ENCODE measurements around the gene BRMS1L.

Gene BRMS1L

DNA sequence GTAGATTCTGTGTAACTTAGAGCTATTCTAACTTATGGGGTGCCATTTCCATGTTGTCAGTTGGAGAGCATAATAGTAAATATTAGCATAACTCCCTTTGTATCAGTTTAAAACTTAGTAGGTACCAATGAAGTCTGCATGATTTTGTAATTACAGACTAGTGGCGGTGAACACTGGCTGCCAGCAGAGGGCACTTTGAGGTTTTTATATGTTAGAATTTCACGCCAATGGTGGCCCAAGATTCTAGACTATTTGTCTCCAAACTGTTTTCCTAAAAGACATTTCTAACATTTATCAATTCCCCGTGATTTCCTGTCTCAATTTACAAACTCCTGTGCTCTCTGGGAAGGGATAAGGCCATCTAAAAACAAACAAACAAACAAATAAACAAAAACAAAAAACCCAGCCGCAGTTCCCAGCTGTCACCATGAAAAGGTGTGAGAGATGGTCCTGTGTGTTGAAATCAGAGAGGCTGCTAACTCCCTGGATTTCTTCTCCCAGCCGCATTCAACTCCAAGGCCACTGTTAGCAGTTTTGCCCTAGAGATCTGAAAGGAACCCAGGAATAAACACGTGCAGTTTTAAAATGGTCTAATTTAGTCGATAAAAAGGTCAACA is 57.6 kb downstream of the BRMS1L start:
- H3K4me3 ChIP-seq (ENCODE audit: low read depth, low read length, poor library complexity, severe bottlenecking) = no peak overlapping the region
- no peak overlapping the region for H3K27ac ChIP-seq (ENCODE audit: low read depth, low read length, poor library complexity, severe bottlenecking)
- no peak for TF ChIP-seq EZH2 (IDR thresholded peaks at IDR 0.05; ENCODE audit: borderline replicate concordance, low read length)
- TF ChIP-seq, protein P1, sequence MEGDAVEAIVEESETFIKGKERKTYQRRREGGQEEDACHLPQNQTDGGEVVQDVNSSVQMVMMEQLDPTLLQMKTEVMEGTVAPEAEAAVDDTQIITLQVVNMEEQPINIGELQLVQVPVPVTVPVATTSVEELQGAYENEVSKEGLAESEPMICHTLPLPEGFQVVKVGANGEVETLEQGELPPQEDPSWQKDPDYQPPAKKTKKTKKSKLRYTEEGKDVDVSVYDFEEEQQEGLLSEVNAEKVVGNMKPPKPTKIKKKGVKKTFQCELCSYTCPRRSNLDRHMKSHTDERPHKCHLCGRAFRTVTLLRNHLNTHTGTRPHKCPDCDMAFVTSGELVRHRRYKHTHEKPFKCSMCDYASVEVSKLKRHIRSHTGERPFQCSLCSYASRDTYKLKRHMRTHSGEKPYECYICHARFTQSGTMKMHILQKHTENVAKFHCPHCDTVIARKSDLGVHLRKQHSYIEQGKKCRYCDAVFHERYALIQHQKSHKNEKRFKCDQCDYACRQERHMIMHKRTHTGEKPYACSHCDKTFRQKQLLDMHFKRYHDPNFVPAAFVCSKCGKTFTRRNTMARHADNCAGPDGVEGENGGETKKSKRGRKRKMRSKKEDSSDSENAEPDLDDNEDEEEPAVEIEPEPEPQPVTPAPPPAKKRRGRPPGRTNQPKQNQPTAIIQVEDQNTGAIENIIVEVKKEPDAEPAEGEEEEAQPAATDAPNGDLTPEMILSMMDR (IDR thresholded peaks at IDR 0.05; ENCODE audit: low read length) = peak; percentile 80
- no peak overlapping the region for H3K9ac ChIP-seq (ENCODE audit: low read length)
- no peaks in the 10 kb centered on the region for H4K20me1 ChIP-seq (ENCODE audit: insufficient read depth, low read length)
- H2AFZ ChIP-seq (ENCODE audit: low read length) = no peak overlapping the region
- H3K4me2 ChIP-seq (ENCODE audit: low read length) = no peak overlapping the region
- no peaks in the 10 kb centered on the region for H3K9me3 ChIP-seq (ENCODE audit: low read length)
- H3K27me3 ChIP-seq (ENCODE audit: insufficient read depth, low read length) = no peaks in the 10 kb centered on the region
- H3K9me2 ChIP-seq (ENCODE audit: low read depth, low read length) = no peaks in the 10 kb centered on the region
- H3K36me3 ChIP-seq (ENCODE audit: insufficient read depth, low read length) = no peaks in the 10 kb centered on the region
- no peaks in the 10 kb centered on the region for H3F3A ChIP-seq (ENCODE audit: insufficient read depth, low read length)
- no peaks in the 10 kb centered on the region for H3K79me2 ChIP-seq (ENCODE audit: insufficient read depth, low read length)
- H3K4me1 ChIP-seq (ENCODE audit: insufficient read depth, low read length, severe bottlenecking) = no peaks in the 10 kb centered on the region

DNA sequence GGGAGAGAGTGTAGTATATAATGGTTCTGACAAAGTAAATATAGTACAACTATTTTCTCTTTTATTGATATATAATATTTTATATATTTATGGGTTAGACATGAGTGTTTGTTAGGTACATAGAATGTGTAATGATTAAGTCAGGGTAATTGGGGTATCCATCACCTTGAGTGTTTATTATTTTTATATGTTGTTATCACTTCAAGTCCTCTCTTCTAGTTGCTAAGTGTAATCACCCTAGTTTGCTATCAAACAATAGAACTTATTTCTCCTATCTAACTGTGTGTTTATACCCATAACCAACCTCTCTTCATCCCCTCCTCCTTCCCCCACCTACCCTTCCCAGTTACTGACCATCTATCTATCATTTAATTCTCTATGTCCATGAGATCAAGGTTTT is 64.2 kb downstream of the BRMS1L start:
- TF ChIP-seq, protein P1 (IDR thresholded peaks at IDR 0.05; ENCODE audit: low read length) = no peak
- TF ChIP-seq EZH2 (IDR thresholded peaks at IDR 0.05; ENCODE audit: borderline replicate concordance, low read length) = no peak

DNA sequence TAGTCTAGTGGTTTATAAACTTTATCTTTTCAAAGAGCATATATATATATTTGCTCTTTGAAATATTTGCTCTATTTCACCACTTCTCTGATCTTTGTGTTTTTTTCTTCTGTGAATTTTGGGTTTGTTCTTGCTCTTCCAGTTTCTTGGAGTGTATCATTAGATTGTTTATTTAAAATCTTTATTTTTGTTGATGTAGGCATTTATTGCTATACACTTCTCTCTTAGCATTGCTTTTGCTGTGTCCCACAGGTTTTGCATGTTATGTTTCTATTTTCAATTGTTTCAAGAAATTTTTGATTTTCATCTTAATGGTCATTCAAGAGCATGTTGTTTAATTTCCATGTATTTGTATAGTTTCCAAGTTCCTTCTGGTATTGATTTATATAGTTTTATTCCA is 69.1 kb downstream of the BRMS1L start:
- TF ChIP-seq, protein P1 (IDR thresholded peaks at IDR 0.05; ENCODE audit: low read length) = no peak
- TF ChIP-seq EZH2 (IDR thresholded peaks at IDR 0.05; ENCODE audit: borderline replicate concordance, low read length) = no peak
- Histone ChIP-seq H2AFZ (ENCODE audit: low read length) (no peak overlapping the region), H4K20me1 (ENCODE audit: insufficient read depth, low read length) (no peaks in the 10 kb centered on the region), H3K9me3 (ENCODE audit: low read length) (no peaks in the 10 kb centered on the region), H3K4me2 (ENCODE audit: low read length) (no peak overlapping the region), H3K27me3 (ENCODE audit: insufficient read depth, low read length) (no peaks in the 10 kb centered on the region), H3K9me2 (ENCODE audit: low read depth, low read length) (no peaks in the 10 kb centered on the region), H3F3A (ENCODE audit: insufficient read depth, low read length) (no peaks in the 10 kb centered on the region), H3K36me3 (ENCODE audit: insufficient read depth, low read length) (no peaks in the 10 kb centered on the region), H3K4me1 (ENCODE audit: insufficient read depth, low read length, severe bottlenecking) (no peaks in the 10 kb centered on the region), H3K79me2 (ENCODE audit: insufficient read depth, low read length) (no peaks in the 10 kb centered on the region), H3K4me3 (ENCODE audit: low read depth, low read length, poor library complexity, severe bottlenecking) (no peak overlapping the region), H3K9ac (ENCODE audit: low read length) (no peak overlapping the region), H3K27ac (ENCODE audit: low read depth, low read length, poor library complexity, severe bottlenecking) (no peak overlapping the region)

More for the DNA sequence above, 64.2 kb downstream of the BRMS1L start:
- Histone ChIP-seq H3K4me1 (ENCODE audit: insufficient read depth, low read length, severe bottlenecking) (no peaks in the 10 kb centered on the region), H3K9me2 (ENCODE audit: low read depth, low read length) (no peaks in the 10 kb centered on the region), H4K20me1 (ENCODE audit: insufficient read depth, low read length) (no peaks in the 10 kb centered on the region), H3K9me3 (ENCODE audit: low read length) (no peaks in the 10 kb centered on the region), H2AFZ (ENCODE audit: low read length) (no peak overlapping the region), H3F3A (ENCODE audit: insufficient read depth, low read length) (no peaks in the 10 kb centered on the region), H3K27ac (ENCODE audit: low read depth, low read length, poor library complexity, severe bottlenecking) (no peak overlapping the region), H3K4me3 (ENCODE audit: low read depth, low read length, poor library complexity, severe bottlenecking) (no peak overlapping the region), H3K27me3 (ENCODE audit: insufficient read depth, low read length) (no peaks in the 10 kb centered on the region), H3K36me3 (ENCODE audit: insufficient read depth, low read length) (no peaks in the 10 kb centered on the region), H3K4me2 (ENCODE audit: low read length) (no peak overlapping the region), H3K79me2 (ENCODE audit: insufficient read depth, low read length) (no peaks in the 10 kb centered on the region), H3K9ac (ENCODE audit: low read length) (no peak overlapping the region)
